PC-3 (cell line): ENCODE results near the gene SULT6B1. TPM values are rescaled to one million over a fixed set of nuclear protein-coding genes. Genes with fewer than 3 reads are reported as not detected.
"Not testable (repeated sequence)": the region's sequence is repeated elsewhere in the genome, so short reads cannot be mapped to it uniquely, and the experiment has no call there.

Experiments used
- ATAC-seq: fragments of 200-7000 bp; cut with Tn5 transposase; 2 replicates; pipeline ENCODE4 v1.9.1; 2020; ENCODE audit warnings: mild to moderate bottlenecking, moderate library complexity
- BruUV-seq: library from RNA; stranded (reverse); fragments of 400-500 nt; replicated peaks from 2 replicates; lab custom pipeline; 2021; lab: Mats Ljungman, UMichigan
- CTCF ChIA-PET: fragments of 300-600 bp; sonication (Branson Sonifier 250); formaldehyde crosslinking; loops from one replicate; lab custom pipeline; 2022; ENCODE audit warnings: antibody characterized with exemption; lab: Charles Lee
- POLR2A ChIA-PET: fragments of 300-600 bp; sonication (Branson Sonifier 250); formaldehyde crosslinking; loops from one replicate; lab custom pipeline; 2022; ENCODE audit warnings: antibody characterized with exemption; ENCODE audit not compliant: unreplicated experiment; lab: Charles Lee
- DNase-seq: peaks from one replicate; pipeline ENCODE4 v3.0.0-alpha.2; 2015
- H2AFZ ChIP-seq: fragments of 300-600 bp; sonication (generic); 2 replicates; pipeline ENCODE4 v1.6.0; 2016; ENCODE audit warnings: antibody characterized with exemption, low read length
- H3F3A ChIP-seq: fragments of 300-600 bp; sonication (generic); one replicate; pipeline ENCODE4 v1.6.0; 2017; ENCODE audit warnings: antibody characterized with exemption, low read length, control low read depth, mild to moderate bottlenecking; ENCODE audit not compliant: unreplicated experiment
- H3K27ac ChIP-seq: fragments of 300-600 bp; sonication (generic); 2 replicates; pipeline ENCODE4 v1.5.1; 2016; ENCODE audit warnings: mild to moderate bottlenecking, low read length
- H3K27me3 ChIP-seq: fragments of 300-600 bp; sonication (generic); 2 replicates; pipeline ENCODE4 v1.6.1; 2016; ENCODE audit warnings: low read length, mixed read lengths
- H3K36me3 ChIP-seq: fragments of 300-600 bp; sonication (generic); 2 replicates; pipeline ENCODE4 v1.6.1; 2016; ENCODE audit warnings: low read depth, mixed run types, low read length, mixed read lengths
- H3K4me1 ChIP-seq: fragments of 300-600 bp; sonication (generic); 2 replicates; pipeline ENCODE4 v1.5.1; 2016; ENCODE audit warnings: low read length; ENCODE audit not compliant: insufficient read depth
- H3K4me2 ChIP-seq: fragments of 300-600 bp; sonication (generic); 2 replicates; pipeline ENCODE4 v1.6.0; 2016; ENCODE audit warnings: low read length
- H3K4me3 ChIP-seq: fragments of 300-600 bp; sonication (generic); 2 replicates; pipeline ENCODE4 v1.5.1; 2016; ENCODE audit warnings: mild to moderate bottlenecking, low read length, mixed read lengths
- H3K79me2 ChIP-seq: fragments of 300-600 bp; sonication (generic); 2 replicates; pipeline ENCODE4 v1.6.1; 2017; ENCODE audit warnings: low read length, mixed read lengths
- H3K9ac ChIP-seq: fragments of 300-600 bp; sonication (generic); 2 replicates; pipeline ENCODE4 v1.6.0; 2016; ENCODE audit warnings: mild to moderate bottlenecking, low read length
- H3K9me2 ChIP-seq: fragments of 300-600 bp; sonication (generic); replicated peaks from 2 replicates; pipeline ENCODE4 v1.6.1; 2016; ENCODE audit warnings: mixed run types, low read length, mixed read lengths
- H3K9me3 ChIP-seq: fragments of 300-600 bp; sonication (generic); 2 replicates; pipeline ENCODE4 v1.6.1; 2016; ENCODE audit warnings: low read length, mixed read lengths
- H4K20me1 ChIP-seq: fragments of 300-600 bp; sonication (generic); 2 replicates; pipeline ENCODE4 v1.6.1; 2016; ENCODE audit warnings: low read length, mixed read lengths
- CTCF ChIP-seq: fragments of 300-600 bp; sonication (generic); conservative IDR thresholded peaks from 2 replicates; pipeline ENCODE4 v1.5.1; 2017; ENCODE audit warnings: antibody characterized with exemption, low read depth, mild to moderate bottlenecking, low read length
- EZH2 ChIP-seq: fragments of 300-600 bp; sonication (generic); IDR thresholded peaks from one replicate; pipeline ENCODE4 v1.6.1; 2017; ENCODE audit warnings: antibody characterized with exemption, mild to moderate bottlenecking, low read length; ENCODE audit not compliant: unreplicated experiment
- EZH2phosphoT487 ChIP-seq: fragments of 300-600 bp; sonication (generic); IDR thresholded peaks from 2 replicates; pipeline ENCODE4 v1.6.1; 2018; ENCODE audit warnings: mild to moderate bottlenecking, antibody characterized with exemption, low read length, borderline replicate concordance
- intact Hi-C: fragments of 100-400 bp; cut with micrococcal nuclease; formaldehyde crosslinking; loops from 2 replicates; pipeline ENCODE4 v1.9.0; 2023
- total RNA-seq: library from RNA; depleted of rRNA; stranded (reverse); fragments of >200 nt; gene quantifications from 2 replicates; pipeline ENCODE4 v1.2.3, GENCODE V29; 2014

SULT6B1 gene
- total RNA-seq, 1 experiment from 2014 or later: not detected

DNA sequence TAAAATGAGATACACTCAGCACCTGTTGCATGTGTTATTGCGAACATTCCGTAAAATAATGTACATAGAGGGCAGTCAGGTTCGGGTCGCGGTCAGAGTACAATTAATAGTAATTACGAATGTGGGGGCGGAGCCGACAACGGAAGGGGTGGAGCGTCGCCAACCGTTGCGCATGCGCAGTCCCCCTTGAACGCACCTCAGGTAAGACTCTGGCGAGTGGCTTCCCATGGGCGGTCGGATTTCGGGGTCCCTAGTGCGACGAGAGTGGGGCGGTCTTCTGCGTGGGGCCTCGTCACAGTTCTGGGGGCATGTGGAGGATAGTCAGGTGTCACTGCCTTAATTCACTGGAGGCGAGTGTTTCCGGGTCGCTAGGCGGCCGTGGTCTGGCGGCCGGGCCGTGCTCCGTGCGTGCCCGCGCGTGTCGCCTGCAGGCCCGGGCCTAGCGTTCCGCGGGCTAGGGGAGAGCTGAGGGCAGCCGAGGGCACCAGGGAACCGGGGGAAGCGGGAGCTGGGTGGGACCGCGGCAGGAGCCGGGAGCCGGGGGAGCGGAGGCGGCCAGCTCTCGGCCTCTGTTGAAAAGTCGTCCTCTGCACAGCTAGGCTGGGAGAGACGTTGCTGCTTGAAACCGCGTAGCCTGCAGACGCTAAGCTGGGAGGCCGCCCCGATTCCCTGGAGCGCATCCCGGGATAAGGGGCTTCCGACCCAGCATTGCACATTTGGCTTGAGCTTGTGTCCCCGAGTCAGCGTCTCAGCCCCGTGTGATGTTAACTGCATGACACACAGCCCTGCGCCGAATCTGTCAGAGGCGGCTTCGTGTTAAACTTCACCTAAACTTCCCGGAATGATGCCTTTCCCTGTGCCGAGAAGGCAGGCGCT, 8.1 kb upstream of the SULT6B1 start, which contains the start of gene CEBPZOS:
CEBPZOS (plus strand) TSS at position 177 of the 876 bp plus-strand sequence. CDS start 3,209 bp downstream, outside the sequence.
- BruUV-seq: no TSS peak
- DNase-seq (peak; percentile 84), ATAC-seq (peak; percentile 84)
- no peak for TF ChIP-seq CTCF
- TF ChIP-seq EZH2: no peak
- TF ChIP-seq EZH2phosphoT487: no peak
- Histone ChIP-seq H2AFZ (peak within 1 kb of the TSS; percentile 96), H3K27me3 (no peaks in the 10 kb centered on the region), H3K79me2 (peaks cover 44% of the 10 kb centered on the region), H3K9me3 (no peaks in the 10 kb centered on the region), H4K20me1 (no peaks in the 10 kb centered on the region), H3F3A (no peaks in the 10 kb centered on the region), H3K9ac (peak within 1 kb of the TSS; percentile 90), H3K27ac (peak within 1 kb of the TSS; percentile 46), H3K36me3 (peaks cover 19% of the 10 kb centered on the region), H3K4me3 (peak within 1 kb of the TSS; percentile 93), H3K9me2 (no peaks in the 10 kb centered on the region), H3K4me1 (peaks cover 19% of the 10 kb centered on the region), H3K4me2 (peak within 1 kb of the TSS; percentile 91)
- ChIA-PET POLR2A (interaction anchor here (0.6 kb wide), 1 partner anchor 38 kb away, joined by 6 read pairs; no protein-coding TSS in a partner anchor), CTCF (no interaction called here)
- intact Hi-C loops: no loop called here

GRCh38 chr2:37195862-37196319, 7.4 kb upstream of the SULT6B1 start:
- ATAC-seq, H3K9me2 ChIP-seq, H3K27me3 ChIP-seq, H3K9me3 ChIP-seq, POLR2A ChIA-PET, H3F3A ChIP-seq, CTCF ChIA-PET, H4K20me1 ChIP-seq, intact Hi-C loops, DNase-seq, H3K27ac ChIP-seq: not testable (repeated sequence)
- peak overlapping the region; percentile 96 for H2AFZ ChIP-seq
- H3K9ac ChIP-seq: peak overlapping the region; percentile 90
- H3K36me3 ChIP-seq: peaks cover 12% of the 10 kb centered on the region; the same call in 1 of the 2 replicates
- peaks cover 44% of the 10 kb centered on the region for H3K79me2 ChIP-seq
- H3K4me3 ChIP-seq: peak overlapping the region; percentile 93
- peak overlapping the region; percentile 91 for H3K4me2 ChIP-seq
- peaks cover 19% of the 10 kb centered on the region for H3K4me1 ChIP-seq
- TSS peak; percentile 48 for BruUV-seq

GRCh38 chr2:37192551-37192950, 4.1 kb upstream of the SULT6B1 start:
- H3K9me2 ChIP-seq: no peaks in the 10 kb centered on the region
- no peak overlapping the region for H3K27ac ChIP-seq
- no peaks in the 10 kb centered on the region for H3K9me3 ChIP-seq
- no peaks in the 10 kb centered on the region for H3K27me3 ChIP-seq
- no peak overlapping the region for H2AFZ ChIP-seq
- ATAC-seq (no peak), DNase-seq (no peak)
- H3K4me3 ChIP-seq: no peak overlapping the region
- no peak overlapping the region for H3K4me2 ChIP-seq
- intact Hi-C loops: no loop called here
- H4K20me1 ChIP-seq: no peaks in the 10 kb centered on the region
- no TSS peak for BruUV-seq
- H3K36me3 ChIP-seq: no peaks in the 10 kb centered on the region
- ChIA-PET POLR2A (no interaction called here), CTCF (no interaction called here)
- H3F3A ChIP-seq: no peaks in the 10 kb centered on the region
- TF ChIP-seq EZH2phosphoT487 (no peak), CTCF (no peak), EZH2 (no peak)
- H3K4me1 ChIP-seq: peaks cover 22% of the 10 kb centered on the region
- peaks cover 12% of the 10 kb centered on the region for H3K79me2 ChIP-seq
- H3K9ac ChIP-seq: no peak overlapping the region
